GM12878 (cell line): ENCODE results near the gene ADRA2C.

Source experiments
- CEBPB ChIP-seq, 2 experiments: fragments of 150-350 bp in 1 of 2; IDR thresholded peaks; 2 replicates each; pipeline ENCODE4 v1.6.1; 2012 to 2014; ENCODE audit warnings: low read depth in 2 of 2, low read length in 2 of 2, borderline replicate concordance in 1 of 2, inconsistent platforms in 1 of 2
- CREB1 ChIP-seq: IDR thresholded peaks from 2 replicates; pipeline ENCODE4 v1.6.1; 2012; ENCODE audit warnings: low read depth, mild to moderate bottlenecking, inconsistent platforms
- HDAC2 ChIP-seq: fragments of 200-600 bp; sonication (generic); IDR thresholded peaks from 2 replicates; pipeline ENCODE4 v1.6.1; 2017
- JUND ChIP-seq: IDR thresholded peaks from 2 replicates; pipeline ENCODE4 v1.6.1; 2012; ENCODE audit warnings: low read depth, mild to moderate bottlenecking, low read length, improper control_type of control experiment, moderate library complexity
- NR2F1 ChIP-seq: fragments of 450-650 bp; conservative IDR thresholded peaks from 2 replicates; pipeline ENCODE4 v1.6.1; 2017; ENCODE audit warnings: mild to moderate bottlenecking
- POLR2AphosphoS5 ChIP-seq: IDR thresholded peaks from 2 replicates; pipeline ENCODE4 v1.6.1; 2011; ENCODE audit warnings: mild to moderate bottlenecking, low read length, inconsistent platforms
- RELB ChIP-seq: fragments of 450-650 bp; IDR thresholded peaks from 2 replicates; pipeline ENCODE4 v1.6.1; 2017; ENCODE audit warnings: low read depth, mild to moderate bottlenecking, moderate library complexity
- SP1 ChIP-seq: IDR thresholded peaks from one replicate; pipeline ENCODE4 v1.6.1; 2011; ENCODE audit warnings: low read depth, low read length
- USF2 ChIP-seq: IDR thresholded peaks from 2 replicates; pipeline ENCODE4 v1.6.1; 2011; ENCODE audit warnings: low read depth, low read length, improper control_type of control experiment, borderline replicate concordance

DNA sequence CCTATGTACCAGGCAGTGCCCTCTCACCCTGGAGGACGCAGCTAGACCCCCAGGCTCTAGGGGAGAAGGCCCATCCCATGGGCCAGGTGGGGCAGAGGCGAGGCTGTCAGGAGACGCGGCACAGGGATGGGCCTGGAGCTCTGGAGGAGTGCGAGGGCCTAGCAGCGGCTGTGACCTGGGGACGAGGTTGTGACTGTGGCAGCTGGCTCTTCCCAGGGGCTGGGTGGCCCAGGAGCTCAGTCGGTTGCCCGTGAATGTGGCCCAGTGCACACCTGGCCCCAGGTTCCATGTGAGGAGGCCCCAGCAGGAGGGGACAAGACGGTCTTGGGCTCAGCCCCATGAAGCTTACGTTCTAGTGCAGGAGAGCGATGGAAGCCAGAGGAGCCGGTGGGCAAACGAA, 31.0 kb upstream of the ADRA2C start:
- TF ChIP-seq HDAC2 (no peak), CEBPB (IDR thresholded peaks at IDR 0.05; ENCODE audit: borderline replicate concordance in 1 of 2, low read depth in 2 of 2, low read length in 2 of 2) (no peak), SP1 (no peak), RELB (no peak), CREB1 (no peak), USF2 (no peak), POLR2AphosphoS5 (no peak), NR2F1 (no peak), JUND (no peak)
